ENCODE data around the gene RAPGEF5. TPM values are rescaled to one million over a fixed set of nuclear protein-coding genes. Genes with fewer than 3 reads are reported as not detected.
A peak's percentile ranks its signal among the peaks of the same experiment; 100 is the strongest.

RAPGEF5 gene
- total and polyA plus RNA-seq, 4 donors = 7.1 to 54.8 (median 13.0) TPM

DNA sequence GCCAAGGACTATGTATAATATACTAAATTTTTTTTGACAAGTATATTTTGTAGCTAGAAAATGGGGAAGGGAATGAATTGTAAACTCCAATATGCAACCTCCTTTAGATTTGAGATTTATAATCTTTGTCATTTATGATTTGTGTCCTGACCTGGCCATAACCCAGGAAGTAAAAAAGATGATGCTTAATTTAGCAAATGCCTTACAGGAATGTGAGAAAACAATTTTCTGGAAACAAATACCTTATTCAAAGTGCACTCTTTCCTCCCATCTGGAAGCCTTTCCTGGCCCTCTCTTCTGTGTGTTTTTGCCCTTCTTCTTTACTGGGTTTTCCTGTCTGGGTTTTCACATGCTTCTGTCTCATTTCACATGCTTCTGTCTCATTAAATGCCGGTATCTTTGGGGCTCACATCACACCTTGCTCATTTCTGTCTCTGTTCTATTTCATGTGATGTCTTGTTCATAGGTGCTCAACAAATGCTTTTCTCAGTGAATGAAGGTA lies 149.2 kb downstream of the RAPGEF5 start (continued):
- TF ChIP-seq, protein P1, sequence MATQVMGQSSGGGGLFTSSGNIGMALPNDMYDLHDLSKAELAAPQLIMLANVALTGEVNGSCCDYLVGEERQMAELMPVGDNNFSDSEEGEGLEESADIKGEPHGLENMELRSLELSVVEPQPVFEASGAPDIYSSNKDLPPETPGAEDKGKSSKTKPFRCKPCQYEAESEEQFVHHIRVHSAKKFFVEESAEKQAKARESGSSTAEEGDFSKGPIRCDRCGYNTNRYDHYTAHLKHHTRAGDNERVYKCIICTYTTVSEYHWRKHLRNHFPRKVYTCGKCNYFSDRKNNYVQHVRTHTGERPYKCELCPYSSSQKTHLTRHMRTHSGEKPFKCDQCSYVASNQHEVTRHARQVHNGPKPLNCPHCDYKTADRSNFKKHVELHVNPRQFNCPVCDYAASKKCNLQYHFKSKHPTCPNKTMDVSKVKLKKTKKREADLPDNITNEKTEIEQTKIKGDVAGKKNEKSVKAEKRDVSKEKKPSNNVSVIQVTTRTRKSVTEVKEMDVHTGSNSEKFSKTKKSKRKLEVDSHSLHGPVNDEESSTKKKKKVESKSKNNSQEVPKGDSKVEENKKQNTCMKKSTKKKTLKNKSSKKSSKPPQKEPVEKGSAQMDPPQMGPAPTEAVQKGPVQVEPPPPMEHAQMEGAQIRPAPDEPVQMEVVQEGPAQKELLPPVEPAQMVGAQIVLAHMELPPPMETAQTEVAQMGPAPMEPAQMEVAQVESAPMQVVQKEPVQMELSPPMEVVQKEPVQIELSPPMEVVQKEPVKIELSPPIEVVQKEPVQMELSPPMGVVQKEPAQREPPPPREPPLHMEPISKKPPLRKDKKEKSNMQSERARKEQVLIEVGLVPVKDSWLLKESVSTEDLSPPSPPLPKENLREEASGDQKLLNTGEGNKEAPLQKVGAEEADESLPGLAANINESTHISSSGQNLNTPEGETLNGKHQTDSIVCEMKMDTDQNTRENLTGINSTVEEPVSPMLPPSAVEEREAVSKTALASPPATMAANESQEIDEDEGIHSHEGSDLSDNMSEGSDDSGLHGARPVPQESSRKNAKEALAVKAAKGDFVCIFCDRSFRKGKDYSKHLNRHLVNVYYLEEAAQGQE (IDR thresholded peaks at IDR 0.05) = no peak
- no peak for TF ChIP-seq RAD21 (IDR thresholded peaks at IDR 0.05)
- no peak for TF ChIP-seq JUND (IDR thresholded peaks at IDR 0.05)

DNA sequence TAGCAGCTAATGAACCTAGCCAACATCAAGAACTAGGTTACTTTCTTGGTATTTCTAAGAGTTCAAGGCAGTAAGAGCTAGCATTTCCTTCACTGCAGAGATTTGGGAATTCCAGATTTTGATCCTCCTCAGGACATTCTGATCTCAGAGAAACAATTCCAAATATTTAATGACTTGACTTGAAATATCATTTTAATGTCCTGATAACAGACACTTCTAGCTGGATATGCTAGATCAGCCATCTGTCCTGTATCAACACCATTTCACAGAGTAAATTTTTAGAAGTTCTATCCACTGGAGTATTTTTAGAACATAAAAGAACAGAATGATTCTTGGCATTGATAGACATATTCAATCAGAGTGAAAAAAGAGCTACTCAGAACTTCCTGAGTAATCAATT lies 151.3 kb downstream of the RAPGEF5 start:
- H3K9me3 ChIP-seq (ENCODE audit: control insufficient read depth in 4 of 4, low read length in 3 of 4) = no peaks in the 10 kb centered on the region
- no peaks in the 10 kb centered on the region for H3K27me3 ChIP-seq (ENCODE audit: control insufficient read depth in 4 of 4, insufficient read depth in 4 of 4, low read length in 3 of 4)
- H3K36me3 ChIP-seq (ENCODE audit: control insufficient read depth in 4 of 4, insufficient read depth in 3 of 4, low read depth in 1 of 4, low read length in 3 of 4) = peaks cover 0 to 11% (median 6%) of the 10 kb centered on the region in 4 donors
- no peak overlapping the region for H3K4me3 ChIP-seq (ENCODE audit: low read depth in 1 of 3, low read length in 3 of 3)
- TF ChIP-seq, protein P2, sequence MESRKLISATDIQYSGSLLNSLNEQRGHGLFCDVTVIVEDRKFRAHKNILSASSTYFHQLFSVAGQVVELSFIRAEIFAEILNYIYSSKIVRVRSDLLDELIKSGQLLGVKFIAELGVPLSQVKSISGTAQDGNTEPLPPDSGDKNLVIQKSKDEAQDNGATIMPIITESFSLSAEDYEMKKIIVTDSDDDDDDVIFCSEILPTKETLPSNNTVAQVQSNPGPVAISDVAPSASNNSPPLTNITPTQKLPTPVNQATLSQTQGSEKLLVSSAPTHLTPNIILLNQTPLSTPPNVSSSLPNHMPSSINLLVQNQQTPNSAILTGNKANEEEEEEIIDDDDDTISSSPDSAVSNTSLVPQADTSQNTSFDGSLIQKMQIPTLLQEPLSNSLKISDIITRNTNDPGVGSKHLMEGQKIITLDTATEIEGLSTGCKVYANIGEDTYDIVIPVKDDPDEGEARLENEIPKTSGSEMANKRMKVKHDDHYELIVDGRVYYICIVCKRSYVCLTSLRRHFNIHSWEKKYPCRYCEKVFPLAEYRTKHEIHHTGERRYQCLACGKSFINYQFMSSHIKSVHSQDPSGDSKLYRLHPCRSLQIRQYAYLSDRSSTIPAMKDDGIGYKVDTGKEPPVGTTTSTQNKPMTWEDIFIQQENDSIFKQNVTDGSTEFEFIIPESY (IDR thresholded peaks at IDR 0.05) = no peak
- TF ChIP-seq FOXA2 (IDR thresholded peaks at IDR 0.05) = no peak
- no peak for TF ChIP-seq TAF1 (conservative IDR thresholded peaks at IDR 0.05)
- TF ChIP-seq, protein P1 (IDR thresholded peaks at IDR 0.05) = no peak
- TF ChIP-seq, protein P3, sequence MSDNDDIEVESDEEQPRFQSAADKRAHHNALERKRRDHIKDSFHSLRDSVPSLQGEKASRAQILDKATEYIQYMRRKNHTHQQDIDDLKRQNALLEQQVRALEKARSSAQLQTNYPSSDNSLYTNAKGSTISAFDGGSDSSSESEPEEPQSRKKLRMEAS (IDR thresholded peaks at IDR 0.05) = no peak
- TF ChIP-seq YY1 (IDR thresholded peaks at IDR 0.05) = no peak
- TF ChIP-seq, protein P4, sequence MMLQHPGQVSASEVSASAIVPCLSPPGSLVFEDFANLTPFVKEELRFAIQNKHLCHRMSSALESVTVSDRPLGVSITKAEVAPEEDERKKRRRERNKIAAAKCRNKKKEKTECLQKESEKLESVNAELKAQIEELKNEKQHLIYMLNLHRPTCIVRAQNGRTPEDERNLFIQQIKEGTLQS (IDR thresholded peaks at IDR 0.05) = no peak
- TF ChIP-seq HNF4G (IDR thresholded peaks at IDR 0.05) = no peak
- no peak for TF ChIP-seq RAD21 (IDR thresholded peaks at IDR 0.05)
- TF ChIP-seq EGR1 (IDR thresholded peaks at IDR 0.05; ENCODE audit: low read depth in 2 of 2) = no peak
- peak; percentile 52 for TF ChIP-seq NR2F2 (IDR thresholded peaks at IDR 0.05)
- TF ChIP-seq RXRA (IDR thresholded peaks at IDR 0.05) = no peak
- TF ChIP-seq SP1 (IDR thresholded peaks at IDR 0.05) = peak; percentile 35
- TF ChIP-seq GABPA (IDR thresholded peaks at IDR 0.05 in 1 of 2, conservative IDR thresholded peaks at IDR 0.05 in 1 of 2) = no peak
- no peaks in the 10 kb centered on the region for H3K4me1 ChIP-seq (ENCODE audit: control insufficient read depth in 4 of 4, insufficient read depth in 4 of 4, low read length in 3 of 4)
- DNase-seq (ENCODE audit: low spot score) = no peak
- no peak overlapping the region for H3K9ac ChIP-seq (ENCODE audit: low read depth in 1 of 2, low read length in 2 of 2)
- no peak overlapping the region for H3K27ac ChIP-seq (ENCODE audit: low read depth in 1 of 2, low read length in 2 of 2)
